Fibroblast of lung (primary cell): ENCODE measurements around the gene ZNF593OS. TPM values are rescaled to one million over a fixed set of nuclear protein-coding genes. Genes with fewer than 3 reads are reported as not detected.

Experiments
- DNase-seq, 2 donors: peaks; one replicate each; pipeline versions ENCODE4 v3.0.0 to v3.0.0-alpha.2; 2010; ENCODE audit warnings: low read depth in 2 of 2
- H2AFZ ChIP-seq: 2 replicates; pipeline ENCODE4 v1.5.1; 2012; ENCODE audit warnings: low read length, control low read depth, inconsistent platforms
- H3K27ac ChIP-seq: 2 replicates; pipeline ENCODE4 v1.5.1; 2011; ENCODE audit warnings: low read length, control low read depth; ENCODE audit not compliant: insufficient read depth
- H3K27me3 ChIP-seq: 2 replicates; pipeline ENCODE4 v1.5.1; 2011; ENCODE audit warnings: mild to moderate bottlenecking, low read length; ENCODE audit not compliant: control insufficient read depth, insufficient read depth
- H3K36me3 ChIP-seq: 2 replicates; pipeline ENCODE4 v1.5.1; 2011; ENCODE audit warnings: low read length; ENCODE audit not compliant: control insufficient read depth, insufficient read depth
- H3K4me1 ChIP-seq: 2 replicates; pipeline ENCODE4 v1.5.1; 2011; ENCODE audit warnings: low read length; ENCODE audit not compliant: control insufficient read depth, insufficient read depth; ENCODE audit errors: extremely low read depth
- H3K4me2 ChIP-seq: 2 replicates; pipeline ENCODE4 v1.5.1; 2011; ENCODE audit warnings: low read length, control low read depth; ENCODE audit not compliant: insufficient read depth; ENCODE audit errors: extremely low read depth
- H3K4me3 ChIP-seq, 4 experiments: fragments of 200-600 bp in 1 of 4; sonication (generic) in 1 of 4; replicated peaks in 1 of 4; 2 replicates each; pipeline ENCODE4 v1.5.1; 2011 to 2016; ENCODE audit warnings: low read length in 4 of 4, low read depth in 3 of 4, mild to moderate bottlenecking in 3 of 4, control low read depth in 2 of 4, inconsistent platforms in 1 of 4, mixed read lengths in 1 of 4; ENCODE audit not compliant: insufficient read depth in 1 of 4; ENCODE audit errors: control extremely low read depth in 1 of 4
- H3K79me2 ChIP-seq: 2 replicates; pipeline ENCODE4 v1.5.1; 2012; ENCODE audit warnings: mild to moderate bottlenecking, low read length, inconsistent platforms; ENCODE audit not compliant: control insufficient read depth, insufficient read depth
- H3K9ac ChIP-seq: 2 replicates; pipeline ENCODE4 v1.5.1; 2011; ENCODE audit warnings: mild to moderate bottlenecking, low read length, control low read depth; ENCODE audit not compliant: insufficient read depth
- H3K9me3 ChIP-seq: 2 replicates; pipeline ENCODE4 v1.5.1; 2012; ENCODE audit warnings: low read depth, low read length; ENCODE audit not compliant: control insufficient read depth, insufficient read depth
- H4K20me1 ChIP-seq: 2 replicates; pipeline ENCODE4 v1.5.1; 2011; ENCODE audit warnings: low read length; ENCODE audit not compliant: control insufficient read depth, insufficient read depth; ENCODE audit errors: extremely low read depth
- CTCF ChIP-seq, 2 donors: IDR thresholded peaks in 1 of 2; conservative IDR thresholded peaks in 1 of 2; 1 replicate in 1 of 2; 2 replicates in 1 of 2; pipeline ENCODE4 v1.5.1; 2011 to 2012; ENCODE audit warnings: low read length in 2 of 2, control low read depth in 1 of 2, inconsistent platforms in 1 of 2, low read depth in 1 of 2, mild to moderate bottlenecking in 1 of 2
- EZH2 ChIP-seq: IDR thresholded peaks from 2 replicates; pipeline ENCODE4 v1.5.1; 2012; ENCODE audit warnings: low read length, control low read depth, mild to moderate bottlenecking; ENCODE audit errors: missing control alignments
- polyA plus RNA-seq, 2 donors: library from polyadenylated mRNA; depleted of rRNA in 1 of 2; stranded (reverse) in 1 of 2; unstranded in 1 of 2; fragments of >200 nt; gene quantifications; 2 replicates each; pipeline ENCODE4 v1.2.1, GENCODE V29; 2011 to 2012; ENCODE audit warnings: missing spikeins in 1 of 2
- total RNA-seq: library from RNA; depleted of rRNA; stranded (reverse); fragments of >200 nt; gene quantifications from 2 replicates; pipeline ENCODE4 v1.2.1, GENCODE V29; 2014

Gene ZNF593OS
- total and polyA plus RNA-seq, 2 donors (not counting 1 experiment from before 2014, with no cell fraction given): not detected

DNA sequence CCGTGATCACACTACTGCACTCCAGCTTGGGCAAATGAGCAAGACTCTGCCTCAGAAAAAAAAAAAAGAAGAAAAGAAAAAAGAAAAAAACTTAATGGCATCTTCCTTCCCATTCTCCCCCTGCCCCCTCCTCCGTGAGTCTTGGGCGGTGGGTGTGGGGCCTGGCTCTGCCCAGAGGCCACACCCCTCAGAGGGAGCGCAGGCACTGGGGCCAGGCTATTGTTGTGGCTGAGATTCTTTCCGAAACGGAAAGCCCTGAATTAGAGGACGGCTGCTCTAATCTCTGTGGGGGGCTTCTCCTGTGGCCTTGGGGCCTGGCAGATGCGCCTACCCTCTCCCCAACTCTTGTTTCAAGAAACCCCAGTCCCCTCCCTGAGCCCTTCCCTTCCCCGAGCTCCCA lies 16.9 kb downstream of the ZNF593OS start:
- H3K4me1 ChIP-seq: no peaks in the 10 kb centered on the region
- no peak overlapping the region for H2AFZ ChIP-seq
- no peak overlapping the region for H3K4me3 ChIP-seq
- H3K27me3 ChIP-seq: peaks cover 15% of the 10 kb centered on the region
- DNase-seq: no peak
- H3K9me3 ChIP-seq: no peaks in the 10 kb centered on the region
- no peaks in the 10 kb centered on the region for H4K20me1 ChIP-seq
- no peak overlapping the region for H3K27ac ChIP-seq
- H3K9ac ChIP-seq: no peak overlapping the region
- H3K4me2 ChIP-seq: no peak overlapping the region
- no peaks in the 10 kb centered on the region for H3K79me2 ChIP-seq
- H3K36me3 ChIP-seq: no peaks in the 10 kb centered on the region
- TF ChIP-seq EZH2: no peak
- TF ChIP-seq CTCF (conservative IDR thresholded peaks at IDR 0.05 in 1 of 2, IDR thresholded peaks at IDR 0.05 in 1 of 2; ENCODE audit: low read depth in 1 of 2, low read length in 2 of 2): no peak

GRCh38 chr1:26153966-26154532 lies 17.6 kb downstream of the ZNF593OS start:
- Histone ChIP-seq H3K4me2 (no peak overlapping the region), H4K20me1 (no peaks in the 10 kb centered on the region), H3K79me2 (no peaks in the 10 kb centered on the region), H3K9me3 (no peaks in the 10 kb centered on the region), H2AFZ (no peak overlapping the region), H3K27ac (no peak overlapping the region), H3K4me1 (no peaks in the 10 kb centered on the region), H3K27me3 (peaks cover 15% of the 10 kb centered on the region), H3K36me3 (no peaks in the 10 kb centered on the region), H3K4me3 (no peak overlapping the region), H3K9ac (no peak overlapping the region)
- peak in 1 of 2 donors; percentile 24 for DNase-seq
- TF ChIP-seq CTCF (conservative IDR thresholded peaks at IDR 0.05 in 1 of 2, IDR thresholded peaks at IDR 0.05 in 1 of 2; ENCODE audit: low read depth in 1 of 2, low read length in 2 of 2): no peak
- TF ChIP-seq EZH2: no peak

DNA sequence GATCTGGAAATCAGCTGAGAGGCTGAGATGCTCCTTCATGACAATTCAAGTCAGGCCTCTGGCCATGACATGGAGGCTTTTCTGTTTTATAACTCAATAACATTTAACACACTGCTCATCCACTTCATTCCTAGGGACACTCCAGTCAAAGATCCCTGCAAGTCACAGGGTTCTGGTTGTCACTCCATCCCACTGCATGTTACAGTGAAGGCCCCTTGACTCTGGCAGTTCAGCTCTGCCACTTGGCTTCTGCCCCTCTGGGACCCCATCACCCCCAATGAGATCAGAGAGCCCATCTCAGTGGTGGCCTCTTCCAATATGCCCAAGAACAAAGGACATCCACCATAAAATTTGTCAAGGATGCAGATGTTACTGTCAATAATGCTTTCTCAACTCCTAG lies 22.7 kb downstream of the ZNF593OS start:
- Histone ChIP-seq H3K27me3 (peaks cover 17% of the 10 kb centered on the region), H3K9me3 (no peaks in the 10 kb centered on the region), H3K27ac (no peak overlapping the region), H3K36me3 (no peaks in the 10 kb centered on the region), H4K20me1 (no peaks in the 10 kb centered on the region), H2AFZ (no peak overlapping the region), H3K4me2 (no peak overlapping the region), H3K4me1 (no peaks in the 10 kb centered on the region), H3K79me2 (no peaks in the 10 kb centered on the region), H3K4me3 (no peak overlapping the region), H3K9ac (no peak overlapping the region)
- no peak for TF ChIP-seq CTCF (conservative IDR thresholded peaks at IDR 0.05 in 1 of 2, IDR thresholded peaks at IDR 0.05 in 1 of 2; ENCODE audit: low read depth in 1 of 2, low read length in 2 of 2)
- TF ChIP-seq EZH2: no peak
- no peak for DNase-seq
